HAP-1 (cell line): ENCODE results near the gene CFAP58.

Experiments used
- DNase-seq, 2 experiments: peaks; one replicate each; pipeline ENCODE4 v3.0.0-alpha.2; 2016 to 2020; ENCODE audit warnings: low spot score in 2 of 2
- H3K27me3 ChIP-seq: fragments of 250-450 bp; sonication (Bioruptor Pico); 2 replicates; pipeline ENCODE4 v1.5.1; 2020; ENCODE audit warnings: low read depth, mild to moderate bottlenecking, moderate library complexity
- H3K36me3 ChIP-seq: fragments of 250-450 bp; sonication (Bioruptor Pico); replicated peaks from 2 replicates; pipeline ENCODE4 v1.5.1; 2020; ENCODE audit warnings: mild to moderate bottlenecking
- H3K4me1 ChIP-seq: fragments of 250-450 bp; sonication (Bioruptor Pico); 2 replicates; pipeline ENCODE4 v1.5.1; 2020; ENCODE audit warnings: mild to moderate bottlenecking
- H3K4me3 ChIP-seq: fragments of 250-450 bp; sonication (Bioruptor Pico); 2 replicates; pipeline ENCODE4 v1.5.1; 2020; ENCODE audit warnings: mild to moderate bottlenecking, moderate library complexity
- H3K9me3 ChIP-seq: fragments of 250-450 bp; sonication (Bioruptor Pico); 2 replicates; pipeline ENCODE4 v1.5.1; 2020; ENCODE audit warnings: mild to moderate bottlenecking, moderate library complexity
- in situ Hi-C: fragments of 300-500 bp; cut with MboI; formaldehyde crosslinking; loops from 3 replicates; pipeline ENCODE4 v1.14.3; 2020; ENCODE audit warnings: low sequenced_read_pairs, inconsistent platforms, mixed read lengths

CFAP58 gene

GRCh38 chr10:104347295-104348045, 6.2 kb upstream of the CFAP58 start:
- no peak overlapping the region for H3K4me3 ChIP-seq
- DNase-seq, result no peak
- no peaks in the 10 kb centered on the region for H3K36me3 ChIP-seq
- H3K27me3 ChIP-seq, result no peaks in the 10 kb centered on the region
- H3K9me3 ChIP-seq, result no peaks in the 10 kb centered on the region
- no peaks in the 10 kb centered on the region; the same call in 1 of the 2 replicates for H3K4me1 ChIP-seq
- in situ Hi-C loops, result loop anchor here (5.0 kb wide), 1 partner anchor 45 kb away; no protein-coding TSS in a partner anchor

- Histone ChIP-seq H3K27me3 (no peaks in the 10 kb centered on the region), H3K4me1 (peaks cover 3% of the 10 kb centered on the region; the same call in 1 of the 2 replicates), H3K9me3 (no peaks in the 10 kb centered on the region), H3K4me3 (no peak overlapping the region), H3K36me3 (no peaks in the 10 kb centered on the region)
- in situ Hi-C loops, result loop anchor here (5.0 kb wide), 1 partner anchor 46 kb away; no protein-coding TSS in a partner anchor
- DNase-seq, result no peak
These were observed 5.0 kb upstream of the CFAP58 start for GRCh38 chr10:104348601-104349000.

GRCh38 chr10:104349623-104350126, 4.0 kb upstream of the CFAP58 start:
- Histone ChIP-seq H3K9me3 (no peaks in the 10 kb centered on the region), H3K4me1 (peaks cover 7% of the 10 kb centered on the region), H3K4me3 (no peak overlapping the region), H3K36me3 (no peaks in the 10 kb centered on the region), H3K27me3 (peaks cover 5% of the 10 kb centered on the region; the same call in 1 of the 2 replicates)
- in situ Hi-C loops, result loop anchor here (5.0 kb wide), 1 partner anchor 47 kb away; no protein-coding TSS in a partner anchor
- DNase-seq, result no peak

- Histone ChIP-seq H3K27me3 (peaks cover 5% of the 10 kb centered on the region; the same call in 1 of the 2 replicates), H3K4me1 (peaks cover 7% of the 10 kb centered on the region), H3K36me3 (no peaks in the 10 kb centered on the region), H3K9me3 (no peaks in the 10 kb centered on the region), H3K4me3 (no peak overlapping the region)
- peak in 1 of 2 experiments; percentile 59 for DNase-seq
- in situ Hi-C loops, result no loop called here
These were observed 3.5 kb upstream of the CFAP58 start for GRCh38 chr10:104350127-104350635.

GRCh38 chr10:104351061-104351702, 2.5 kb upstream of the CFAP58 start:
- Histone ChIP-seq H3K4me3 (no peak overlapping the region), H3K27me3 (peaks cover 5% of the 10 kb centered on the region; the same call in 1 of the 2 replicates), H3K9me3 (no peaks in the 10 kb centered on the region), H3K4me1 (peaks cover 7% of the 10 kb centered on the region), H3K36me3 (no peaks in the 10 kb centered on the region)
- DNase-seq, result no peak
- in situ Hi-C loops, result no loop called here

- peaks cover 7% of the 10 kb centered on the region for H3K4me1 ChIP-seq
- H3K27me3 ChIP-seq, result peaks cover 5% of the 10 kb centered on the region; the same call in 1 of the 2 replicates
- in situ Hi-C loops, result no loop called here
- no peaks in the 10 kb centered on the region for H3K9me3 ChIP-seq
- no peaks in the 10 kb centered on the region for H3K36me3 ChIP-seq
- DNase-seq, result no peak
- H3K4me3 ChIP-seq, result no peak overlapping the region
These were observed 1.7 kb upstream of the CFAP58 start for GRCh38 chr10:104351919-104352318.

- H3K4me3 ChIP-seq, result no peak overlapping the region
- H3K4me1 ChIP-seq, result no peaks in the 10 kb centered on the region
- H3K27me3 ChIP-seq, result peaks cover 19% of the 10 kb centered on the region
- no peaks in the 10 kb centered on the region for H3K36me3 ChIP-seq
- in situ Hi-C loops, result no loop called here
- H3K9me3 ChIP-seq, result no peaks in the 10 kb centered on the region; the same call in 1 of the 2 replicates
- DNase-seq, result no peak
These were observed 6.2 kb downstream of the CFAP58 start for GRCh38 chr10:104359811-104360210.

GRCh38 chr10:104367904-104368303, 14.3 kb downstream of the CFAP58 start:
- Histone ChIP-seq H3K9me3 (no peaks in the 10 kb centered on the region; the same call in 1 of the 2 replicates), H3K36me3 (no peaks in the 10 kb centered on the region), H3K4me3 (no peak overlapping the region), H3K27me3 (peaks cover 46% of the 10 kb centered on the region), H3K4me1 (peaks cover 3% of the 10 kb centered on the region; the same call in 1 of the 2 replicates)
- in situ Hi-C loops, result no loop called here
- DNase-seq, result no peak

GRCh38 chr10:104368381-104368780, 14.7 kb downstream of the CFAP58 start:
- in situ Hi-C loops, result no loop called here
- H3K4me1 ChIP-seq, result peaks cover 3% of the 10 kb centered on the region; the same call in 1 of the 2 replicates
- no peak overlapping the region for H3K4me3 ChIP-seq
- peaks cover 47% of the 10 kb centered on the region for H3K27me3 ChIP-seq
- no peaks in the 10 kb centered on the region; the same call in 1 of the 2 replicates for H3K9me3 ChIP-seq
- DNase-seq, result no peak
- H3K36me3 ChIP-seq, result no peaks in the 10 kb centered on the region

GRCh38 chr10:104371753-104372152, 18.1 kb downstream of the CFAP58 start:
- Histone ChIP-seq H3K4me3 (no peak overlapping the region), H3K4me1 (peaks cover 3% of the 10 kb centered on the region; the same call in 1 of the 2 replicates), H3K36me3 (no peaks in the 10 kb centered on the region), H3K9me3 (no peaks in the 10 kb centered on the region), H3K27me3 (peaks cover 44% of the 10 kb centered on the region)
- in situ Hi-C loops, result no loop called here
- DNase-seq, result no peak

GRCh38 chr10:104374591-104374990, 21.0 kb downstream of the CFAP58 start:
- Histone ChIP-seq H3K36me3 (no peaks in the 10 kb centered on the region), H3K4me3 (no peak overlapping the region), H3K9me3 (no peaks in the 10 kb centered on the region), H3K4me1 (no peaks in the 10 kb centered on the region), H3K27me3 (peaks cover 37% of the 10 kb centered on the region)
- DNase-seq, result no peak
- in situ Hi-C loops, result no loop called here

GRCh38 chr10:104376784-104377300, 23.2 kb downstream of the CFAP58 start:
- Histone ChIP-seq H3K4me1 (no peaks in the 10 kb centered on the region), H3K4me3 (no peak overlapping the region), H3K9me3 (no peaks in the 10 kb centered on the region), H3K36me3 (no peaks in the 10 kb centered on the region), H3K27me3 (peaks cover 40% of the 10 kb centered on the region)
- in situ Hi-C loops, result no loop called here
- DNase-seq, result no peak

GRCh38 chr10:104380336-104380735, 26.7 kb downstream of the CFAP58 start:
- no peaks in the 10 kb centered on the region for H3K9me3 ChIP-seq
- in situ Hi-C loops, result no loop called here
- no peaks in the 10 kb centered on the region for H3K36me3 ChIP-seq
- no peak for DNase-seq
- H3K27me3 ChIP-seq, result peaks cover 26% of the 10 kb centered on the region
- no peaks in the 10 kb centered on the region for H3K4me1 ChIP-seq
- H3K4me3 ChIP-seq, result no peak overlapping the region
